Measurements from ENCODE around the gene PLS3. TPM values are rescaled to one million over a fixed set of nuclear protein-coding genes. Genes with fewer than 3 reads are reported as not detected.

PLS3 gene
- total RNA-seq, 4 donors from 2014 or later, result 11.0 to 23.1 (median 13.1) TPM

DNA sequence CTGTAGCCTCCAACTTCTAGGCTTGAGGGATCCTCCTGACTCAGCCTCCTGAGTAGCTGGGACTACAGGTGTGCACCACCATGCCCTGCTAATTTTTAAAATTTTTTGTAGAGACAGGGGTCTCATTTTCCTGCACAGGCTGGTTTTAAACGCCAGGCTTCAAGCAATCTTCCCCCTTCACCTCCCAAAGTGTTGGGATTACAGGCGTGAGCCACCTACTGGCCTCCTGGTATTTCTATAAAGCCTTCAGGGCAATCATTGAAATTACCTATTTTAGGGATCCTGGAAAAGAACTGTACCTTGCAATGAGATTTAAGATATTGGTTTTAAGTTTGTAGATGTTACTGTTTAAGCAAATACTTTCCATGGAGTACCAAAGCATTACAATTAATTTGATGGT lies 13.5 kb upstream of the PLS3 start:
- Histone ChIP-seq H3K9me3 (no peaks in the 10 kb centered on the region), H3K36me3 (no peaks in the 10 kb centered on the region), H3K4me3 (no peak overlapping the region), H3K27me3 (no peaks in the 10 kb centered on the region), H3K27ac (no peak overlapping the region), H3K4me1 (no peaks in the 10 kb centered on the region)
- no peak for DNase-seq
- TF ChIP-seq, protein P1, sequence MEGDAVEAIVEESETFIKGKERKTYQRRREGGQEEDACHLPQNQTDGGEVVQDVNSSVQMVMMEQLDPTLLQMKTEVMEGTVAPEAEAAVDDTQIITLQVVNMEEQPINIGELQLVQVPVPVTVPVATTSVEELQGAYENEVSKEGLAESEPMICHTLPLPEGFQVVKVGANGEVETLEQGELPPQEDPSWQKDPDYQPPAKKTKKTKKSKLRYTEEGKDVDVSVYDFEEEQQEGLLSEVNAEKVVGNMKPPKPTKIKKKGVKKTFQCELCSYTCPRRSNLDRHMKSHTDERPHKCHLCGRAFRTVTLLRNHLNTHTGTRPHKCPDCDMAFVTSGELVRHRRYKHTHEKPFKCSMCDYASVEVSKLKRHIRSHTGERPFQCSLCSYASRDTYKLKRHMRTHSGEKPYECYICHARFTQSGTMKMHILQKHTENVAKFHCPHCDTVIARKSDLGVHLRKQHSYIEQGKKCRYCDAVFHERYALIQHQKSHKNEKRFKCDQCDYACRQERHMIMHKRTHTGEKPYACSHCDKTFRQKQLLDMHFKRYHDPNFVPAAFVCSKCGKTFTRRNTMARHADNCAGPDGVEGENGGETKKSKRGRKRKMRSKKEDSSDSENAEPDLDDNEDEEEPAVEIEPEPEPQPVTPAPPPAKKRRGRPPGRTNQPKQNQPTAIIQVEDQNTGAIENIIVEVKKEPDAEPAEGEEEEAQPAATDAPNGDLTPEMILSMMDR (IDR thresholded peaks at IDR 0.05), result no peak
- no peak for TF ChIP-seq POLR2A (IDR thresholded peaks at IDR 0.05)

GRCh38 chrX:115549008-115549407 lies 12.0 kb upstream of the PLS3 start:
- Histone ChIP-seq H3K9me3 (no peaks in the 10 kb centered on the region), H3K4me1 (no peaks in the 10 kb centered on the region), H3K4me3 (no peak overlapping the region), H3K36me3 (no peaks in the 10 kb centered on the region), H3K27ac (no peak overlapping the region), H3K27me3 (no peaks in the 10 kb centered on the region)
- no peak for TF ChIP-seq POLR2A (IDR thresholded peaks at IDR 0.05)
- TF ChIP-seq, protein P1 (IDR thresholded peaks at IDR 0.05), result no peak
- DNase-seq, result no peak

- H3K4me1 ChIP-seq, result no peaks in the 10 kb centered on the region
- TF ChIP-seq POLR2A (IDR thresholded peaks at IDR 0.05), result no peak
- TF ChIP-seq, protein P1 (IDR thresholded peaks at IDR 0.05), result no peak
- no peak for DNase-seq
- H3K27ac ChIP-seq, result no peak overlapping the region
- H3K9me3 ChIP-seq, result no peaks in the 10 kb centered on the region
- no peaks in the 10 kb centered on the region for H3K36me3 ChIP-seq
- no peak overlapping the region for H3K4me3 ChIP-seq
- no peaks in the 10 kb centered on the region for H3K27me3 ChIP-seq
Measured at GRCh38 chrX:115553171-115553570, 7.8 kb upstream of the PLS3 start.

- no peak overlapping the region for H3K27ac ChIP-seq
- no peaks in the 10 kb centered on the region for H3K9me3 ChIP-seq
- H3K4me3 ChIP-seq, result no peak overlapping the region
- H3K27me3 ChIP-seq, result no peaks in the 10 kb centered on the region
- no peaks in the 10 kb centered on the region for H3K4me1 ChIP-seq
- no peak for DNase-seq
- no peaks in the 10 kb centered on the region for H3K36me3 ChIP-seq
- TF ChIP-seq POLR2A (IDR thresholded peaks at IDR 0.05), result no peak
- TF ChIP-seq, protein P1 (IDR thresholded peaks at IDR 0.05), result no peak
Measured at GRCh38 chrX:115559672-115560071, 1.3 kb upstream of the PLS3 start.

- H3K4me3 ChIP-seq, result peak overlapping the region in 3 of 4 donors; percentile 35 to 66 (median 62)
- H3K27me3 ChIP-seq, result no peaks in the 10 kb centered on the region
- no peaks in the 10 kb centered on the region for H3K4me1 ChIP-seq
- H3K27ac ChIP-seq, result peak overlapping the region; percentile 43 to 84 (median 64)
- H3K9me3 ChIP-seq, result no peaks in the 10 kb centered on the region
- H3K36me3 ChIP-seq, result no peaks in the 10 kb centered on the region
- no peak for DNase-seq
- TF ChIP-seq POLR2A (IDR thresholded peaks at IDR 0.05), result no peak
- TF ChIP-seq, protein P1 (IDR thresholded peaks at IDR 0.05), result no peak
Measured at GRCh38 chrX:115560211-115560977, 580 bp upstream of the PLS3 start.
